Pancreas (tissue), 10 donors: Measurements from ENCODE around the gene BCLAF1. TPM values are rescaled to one million over a fixed set of nuclear protein-coding genes. Genes with fewer than 3 reads are reported as not detected.

Source experiments
- ATAC-seq, 4 donors: fragments of 200-7000 bp; cut with Tn5 transposase; one replicate each; pipeline versions ENCODE4 v1.8.0 to v1.9.1; 2020; ENCODE audit warnings: mild to moderate bottlenecking in 4 of 4, moderate library complexity in 4 of 4
- DNase-seq, 6 donors: peaks; one replicate each; pipeline ENCODE4 v3.0.0-alpha.2; 2020
- FAIRE-seq: peaks from 2 replicates; lab custom pipeline; 2012; peaks lifted over from hg19 to GRCh38; lab: Jason Lieb, UNC
- H3K27ac ChIP-seq, 4 donors: fragments of 200-600 bp; sonication (generic); 1 replicate in 3 of 4; 2 replicates in 1 of 4; pipeline versions ENCODE4 v1.5.0 to v1.8.0; 2020
- H3K27me3 ChIP-seq, 4 donors: fragments of 200-600 bp; one replicate each; pipeline ENCODE4 v1.8.0; 2021
- H3K36me3 ChIP-seq, 3 donors: fragments of 200-600 bp; sonication (generic) in 1 of 3; one replicate each; pipeline versions ENCODE4 v1.5.0 to v1.8.0; 2020 to 2021
- H3K4me1 ChIP-seq, 3 donors: fragments of 200-600 bp; one replicate each; pipeline ENCODE4 v1.8.0; 2021
- H3K4me3 ChIP-seq, 4 donors: fragments of 200-600 bp; sonication (generic) in 2 of 4; one replicate each; pipeline versions ENCODE4 v1.5.0 to v1.8.0; 2020 to 2021
- H3K9me3 ChIP-seq, 4 donors: fragments of 200-600 bp; one replicate each; pipeline ENCODE4 v1.8.0; 2021
- WGBS, 2 donors: extraction: QIAGEN DNeasy Blood & Tissue Kit; methylation state at CpG; one replicate each; pipeline ENCODE4 v1.1.7; 2013; 5-methylcytosine and 5-hydroxymethylcytosine counted together
- intact Hi-C, 3 donors: fragments of 100-400 bp; cut with DNase I; formaldehyde crosslinking; loops; one replicate each; pipeline versions ENCODE4 v1.11.1 to v1.14.2; 2022
- polyA plus RNA-seq, 2 donors: library from polyadenylated mRNA; stranded (reverse); fragments of 200-250 nt; gene quantifications; one replicate each; pipeline ENCODE4 v1.2.3, GENCODE V29; 2013
- total RNA-seq, 6 donors: library from RNA; stranded (reverse); fragmentation: NEBNext Ultra II Directional in 4 of 6; extraction: Animal tissue kit (Norgen Biotek cat#: 25700) in 4 of 6; gene quantifications; one replicate each; pipeline versions ENCODE4 v1.2.1 to v1.2.4, GENCODE V29; 2021 to 2023
- TF ChIP-seq, protein P1 (sequence below), 4 donors: fragments of 200-600 bp; sonication (generic) in 3 of 4; IDR thresholded peaks; one replicate each; pipeline versions ENCODE4 v1.5.0 to v1.8.0; 2021; ENCODE audit warnings: antibody characterized with exemption in 4 of 4
- donor health status: healthy with polysubstance abuse.
- donor health status: DM: no; HTN: no; CAD: no; lungs with moderate emphysema.
- donor health status: DM: no; HTN: no; CAD: no.
- donor health status: control.
- donor health status: control.
- donor health status: Bipolar disorder and iron deficiency.
- donor health status: DM: yes; HTN: yes; CAD: no.
- donor health status: DM: no; HTN: no; CAD: no.
- donor health status: DM: no; HTN: no; CAD: no.
- donor health status: DM: yes; HTN: yes; CAD: no.

The BCLAF1 gene
- total and polyA plus RNA-seq, 8 donors, result 14.5 to 73.3 (median 43.5) TPM

GRCh38 chr6:136306466-136306865 lies 16.8 kb upstream of the BCLAF1 start:
- intact Hi-C loops, result no loop called here
- TF ChIP-seq, protein P1, sequence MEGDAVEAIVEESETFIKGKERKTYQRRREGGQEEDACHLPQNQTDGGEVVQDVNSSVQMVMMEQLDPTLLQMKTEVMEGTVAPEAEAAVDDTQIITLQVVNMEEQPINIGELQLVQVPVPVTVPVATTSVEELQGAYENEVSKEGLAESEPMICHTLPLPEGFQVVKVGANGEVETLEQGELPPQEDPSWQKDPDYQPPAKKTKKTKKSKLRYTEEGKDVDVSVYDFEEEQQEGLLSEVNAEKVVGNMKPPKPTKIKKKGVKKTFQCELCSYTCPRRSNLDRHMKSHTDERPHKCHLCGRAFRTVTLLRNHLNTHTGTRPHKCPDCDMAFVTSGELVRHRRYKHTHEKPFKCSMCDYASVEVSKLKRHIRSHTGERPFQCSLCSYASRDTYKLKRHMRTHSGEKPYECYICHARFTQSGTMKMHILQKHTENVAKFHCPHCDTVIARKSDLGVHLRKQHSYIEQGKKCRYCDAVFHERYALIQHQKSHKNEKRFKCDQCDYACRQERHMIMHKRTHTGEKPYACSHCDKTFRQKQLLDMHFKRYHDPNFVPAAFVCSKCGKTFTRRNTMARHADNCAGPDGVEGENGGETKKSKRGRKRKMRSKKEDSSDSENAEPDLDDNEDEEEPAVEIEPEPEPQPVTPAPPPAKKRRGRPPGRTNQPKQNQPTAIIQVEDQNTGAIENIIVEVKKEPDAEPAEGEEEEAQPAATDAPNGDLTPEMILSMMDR (IDR thresholded peaks at IDR 0.05), result no peak
- peak in 3 of 4 donors; percentile 38 to 78 (median 77) for ATAC-seq

DNA sequence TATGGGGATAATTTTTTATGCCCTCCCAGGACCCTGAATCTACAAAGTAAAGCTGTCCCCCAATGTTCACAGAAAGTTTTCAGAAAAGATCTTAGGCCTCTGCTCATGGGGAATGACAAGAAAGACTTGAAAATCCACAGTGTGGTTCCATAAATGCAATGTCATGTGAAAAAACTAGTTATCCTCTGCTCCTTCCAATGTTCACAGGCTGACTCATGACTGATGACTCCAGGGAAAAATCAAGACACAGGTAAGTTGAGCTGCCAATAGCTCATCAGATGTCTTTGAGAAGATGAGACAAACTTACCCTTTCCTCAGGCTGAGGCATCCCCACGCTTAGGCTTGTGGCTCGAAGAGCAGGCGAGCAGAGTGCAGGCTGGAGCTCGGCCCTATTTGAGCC lies 14.8 kb upstream of the BCLAF1 start:
- no peaks in the 10 kb centered on the region for H3K36me3 ChIP-seq
- H3K27ac ChIP-seq, result no peak overlapping the region
- no peak for ATAC-seq
- TF ChIP-seq, protein P1 (IDR thresholded peaks at IDR 0.05), result no peak
- FAIRE-seq, result no peak
- no peaks in the 10 kb centered on the region for H3K4me1 ChIP-seq
- no peaks in the 10 kb centered on the region for H3K9me3 ChIP-seq
- no peaks in the 10 kb centered on the region for H3K27me3 ChIP-seq
- WGBS, 2 donors, result 91 to 96% methylated on average over 4 of the region's 4 CpGs
- no peak overlapping the region for H3K4me3 ChIP-seq
- DNase-seq, result no peak
- intact Hi-C loops, result no loop called here

More at GRCh38 chr6:136306466-136306865, 16.8 kb upstream of the BCLAF1 start:
- no peaks in the 10 kb centered on the region for H3K27me3 ChIP-seq
- H3K27ac ChIP-seq, result peak overlapping the region in 1 of 4 donors; percentile 15
- no peaks in the 10 kb centered on the region for H3K9me3 ChIP-seq
- H3K36me3 ChIP-seq, result no peaks in the 10 kb centered on the region
- WGBS, 2 donors, result 32 to 44% methylated on average over 1 of the region's 1 CpG
- DNase-seq (no peak), FAIRE-seq (no peak)
- H3K4me1 ChIP-seq, result no peaks in the 10 kb centered on the region
- no peak overlapping the region for H3K4me3 ChIP-seq

- DNase-seq (no peak), FAIRE-seq (no peak)
- intact Hi-C loops, result no loop called here
Observed at GRCh38 chr6:136303516-136303915, 13.9 kb upstream of the BCLAF1 start.

GRCh38 chr6:136294621-136295020 lies 5.0 kb upstream of the BCLAF1 start:
- Histone ChIP-seq H3K4me1 (peaks cover 9 to 10% (median 9%) of the 10 kb centered on the region in 3 donors), H3K36me3 (no peaks in the 10 kb centered on the region), H3K27ac (no peak overlapping the region), H3K9me3 (no peaks in the 10 kb centered on the region), H3K27me3 (no peaks in the 10 kb centered on the region), H3K4me3 (no peak overlapping the region)
- intact Hi-C loops, result no loop called here
- ATAC-seq, result no peak
- FAIRE-seq, result no peak
- WGBS, 2 donors, result 85 to 88% methylated on average over 3 of the region's 3 CpGs
- DNase-seq, result no peak
- TF ChIP-seq, protein P1 (IDR thresholded peaks at IDR 0.05), result no peak

More at GRCh38 chr6:136303516-136303915, 13.9 kb upstream of the BCLAF1 start:
- H3K27me3 ChIP-seq, result no peaks in the 10 kb centered on the region
- H3K4me3 ChIP-seq, result no peak overlapping the region
- ATAC-seq, result no peak
- H3K27ac ChIP-seq, result no peak overlapping the region
- TF ChIP-seq, protein P1 (IDR thresholded peaks at IDR 0.05), result no peak
- no peaks in the 10 kb centered on the region for H3K4me1 ChIP-seq
- no peaks in the 10 kb centered on the region for H3K36me3 ChIP-seq
- 84 to 87% methylated on average over 3 of the region's 3 CpGs for WGBS, 2 donors
- no peaks in the 10 kb centered on the region for H3K9me3 ChIP-seq

GRCh38 chr6:136290410-136291010 lies 864 bp upstream of the BCLAF1 start:
- no peak for FAIRE-seq
- Histone ChIP-seq H3K4me3 (peak overlapping the region; percentile 18 to 88 (median 53)), H3K27ac (peak overlapping the region; percentile 99 to 100 (median 100)), H3K4me1 (peaks cover 25 to 26% (median 25%) of the 10 kb centered on the region in 3 donors), H3K9me3 (no peaks in the 10 kb centered on the region), H3K27me3 (no peaks in the 10 kb centered on the region), H3K36me3 (no peaks in the 10 kb centered on the region)
- peak; percentile 60 to 85 (median 78) for DNase-seq
- intact Hi-C loops, result no loop called here
- WGBS, 2 donors, result 3% methylated on average over 22 of the region's 22 CpGs
- peak; percentile 21 to 51 (median 43) for ATAC-seq
- TF ChIP-seq, protein P1 (IDR thresholded peaks at IDR 0.05), result no peak
